GM12891 (cell line): ENCODE measurements around the gene ACP7.
"Not testable (repeated sequence)": the region's sequence is repeated elsewhere in the genome, so short reads cannot be mapped to it uniquely, and the experiment has no call there.

Experiments
- POLR2AphosphoS5 ChIP-seq: IDR thresholded peaks from 2 replicates; pipeline ENCODE4 v1.6.1; 2011; ENCODE audit warnings: low read depth, low read length, control low read depth
- SPI1 ChIP-seq: IDR thresholded peaks from 2 replicates; pipeline ENCODE4 v1.6.1; 2011; ENCODE audit warnings: low read depth, low read length, control low read depth
- TAF1 ChIP-seq: IDR thresholded peaks from 2 replicates; pipeline ENCODE4 v1.6.1; 2011; ENCODE audit warnings: low read depth, low read length, control low read depth

- TF ChIP-seq TAF1, SPI1, POLR2AphosphoS5: not testable (repeated sequence)
Observed at GRCh38 chr19:39068259-39068658, 15.9 kb upstream of the ACP7 start.
